Globus pallidus (tissue), 1 donor: ENCODE results near the gene TMEM217.
A peak's percentile ranks its signal among the peaks of the same experiment; 100 is the strongest.
"Not testable (repeated sequence)": the region's sequence is repeated elsewhere in the genome, so short reads cannot be mapped to it uniquely, and the experiment has no call there.

Source experiments
- DNase-seq: peaks from one replicate; pipeline ENCODE4 v3.0.0-alpha.2; 2015; ENCODE audit warnings: low spot score

TMEM217 gene

GRCh38 chr6:37257634-37258404 lies at the start of gene TMEM217, which contains the start of gene TBC1D22B:
TMEM217 (minus strand) TSS chr6:37258144; CDS start chr6:37219030, 39,114 bp downstream.
TBC1D22B (plus strand) TSS chr6:37257772; CDS start chr6:37257918, 146 bp downstream.
- peak; percentile 96 for DNase-seq

DNA sequence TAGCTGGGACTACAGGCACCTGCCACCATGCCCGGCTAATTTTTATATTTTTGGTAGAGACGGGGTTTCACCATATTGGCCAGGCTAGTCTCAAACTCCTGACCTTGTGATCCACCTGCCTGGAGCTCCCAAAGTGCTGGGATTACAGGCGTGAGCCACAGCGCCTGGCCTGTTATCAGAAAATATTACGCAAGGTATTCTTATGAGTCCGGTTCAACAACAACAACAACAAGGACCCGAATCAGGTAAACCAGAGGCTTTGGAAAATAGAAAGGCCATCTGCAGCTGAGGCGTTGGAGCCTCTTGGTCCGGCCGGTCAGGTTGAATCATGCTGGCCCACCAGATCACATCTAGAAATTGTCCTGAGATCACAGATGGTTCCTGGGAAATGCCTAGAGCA lies 49.5 kb upstream of the TMEM217 start:
- DNase-seq = not testable (repeated sequence)

DNA sequence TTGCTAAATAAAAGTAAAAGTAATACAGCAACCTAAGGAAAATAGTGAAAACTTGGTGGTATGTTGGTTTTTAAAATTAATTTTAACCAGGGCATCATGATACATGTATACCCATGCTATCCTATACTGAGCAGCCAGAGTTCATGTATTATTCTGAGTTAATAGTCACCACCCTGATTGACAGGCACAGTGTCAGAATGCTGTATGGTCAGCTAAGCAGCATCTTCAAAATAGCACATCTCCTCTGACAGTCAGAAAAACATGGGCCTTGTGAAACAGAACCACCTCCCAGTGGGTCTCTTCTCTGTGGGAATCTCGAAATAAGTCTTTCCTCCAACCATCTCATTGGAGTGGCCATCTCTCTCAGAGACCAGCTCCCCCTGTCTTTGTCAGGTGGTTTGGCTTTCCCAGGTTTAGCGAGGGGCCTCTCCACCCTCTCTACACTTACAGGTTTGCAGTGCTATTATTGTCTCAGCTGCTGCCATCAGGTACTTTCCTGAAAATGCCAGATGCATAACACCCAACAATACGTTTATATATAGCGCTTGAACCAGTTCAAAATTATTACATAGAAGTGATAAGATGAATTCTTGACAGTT lies 48.8 kb upstream of the TMEM217 start:
- DNase-seq = no peak

DNA sequence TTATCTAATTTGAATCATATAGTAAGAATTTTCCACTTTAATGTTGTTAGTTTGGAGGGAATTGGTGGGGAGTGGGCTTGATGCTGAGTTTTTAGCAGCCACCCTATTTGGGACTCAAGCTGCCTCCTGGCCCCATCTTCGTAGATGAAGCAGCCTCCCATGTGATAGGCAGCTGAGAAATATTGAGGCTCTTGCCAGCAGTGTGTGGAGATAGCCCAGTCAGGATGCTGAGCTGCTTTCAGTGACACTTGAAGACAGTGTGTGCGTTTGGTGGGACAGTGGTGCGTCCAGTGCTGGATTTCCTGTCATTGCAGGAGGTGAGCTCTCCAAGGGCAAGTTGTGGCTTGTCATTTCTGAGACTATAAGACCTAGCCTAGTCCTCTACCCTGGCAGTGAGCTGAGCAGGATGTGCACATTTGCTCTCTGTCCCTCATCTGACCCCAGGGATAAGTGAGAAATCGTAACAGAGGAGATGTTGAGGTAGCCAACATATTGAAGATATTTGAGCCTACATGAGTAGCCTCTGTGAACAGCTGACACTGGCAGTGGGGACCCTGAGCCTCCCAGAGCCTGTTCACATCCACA lies 48.0 kb upstream of the TMEM217 start:
- no peak for DNase-seq

- no peak for DNase-seq
These were observed 46.8 kb upstream of the TMEM217 start for GRCh38 chr6:37304766-37305165.

DNA sequence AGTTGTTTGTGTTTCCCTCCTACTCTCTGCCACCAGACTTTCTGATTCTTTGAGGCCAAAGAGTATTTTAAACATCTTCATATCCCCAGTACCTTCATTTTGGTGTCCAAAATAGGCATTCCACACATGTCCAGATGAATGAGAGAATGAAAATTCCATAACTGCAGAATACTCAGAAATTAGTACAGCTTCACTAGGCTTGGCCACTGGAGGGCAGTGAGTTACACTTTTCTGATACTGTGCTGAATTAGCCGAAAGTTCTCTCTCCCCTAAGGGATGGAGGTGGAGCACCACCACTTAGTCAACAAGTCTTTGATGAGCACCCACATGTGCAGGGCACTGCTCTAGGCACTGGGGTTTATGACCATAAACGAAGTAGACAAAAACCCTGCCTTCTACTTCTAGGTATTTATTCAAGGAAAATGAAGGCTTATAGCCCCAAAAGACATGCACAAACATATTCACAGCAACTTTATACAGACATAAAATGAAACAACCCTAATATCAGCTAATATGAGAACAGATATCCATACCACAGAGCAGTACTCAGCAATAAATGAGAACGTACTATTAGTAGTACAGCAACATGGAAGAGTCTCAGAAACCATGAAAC lies 46.1 kb upstream of the TMEM217 start:
- DNase-seq = no peak

- DNase-seq = no peak
These were observed 45.2 kb upstream of the TMEM217 start for GRCh38 chr6:37303091-37303660.

DNA sequence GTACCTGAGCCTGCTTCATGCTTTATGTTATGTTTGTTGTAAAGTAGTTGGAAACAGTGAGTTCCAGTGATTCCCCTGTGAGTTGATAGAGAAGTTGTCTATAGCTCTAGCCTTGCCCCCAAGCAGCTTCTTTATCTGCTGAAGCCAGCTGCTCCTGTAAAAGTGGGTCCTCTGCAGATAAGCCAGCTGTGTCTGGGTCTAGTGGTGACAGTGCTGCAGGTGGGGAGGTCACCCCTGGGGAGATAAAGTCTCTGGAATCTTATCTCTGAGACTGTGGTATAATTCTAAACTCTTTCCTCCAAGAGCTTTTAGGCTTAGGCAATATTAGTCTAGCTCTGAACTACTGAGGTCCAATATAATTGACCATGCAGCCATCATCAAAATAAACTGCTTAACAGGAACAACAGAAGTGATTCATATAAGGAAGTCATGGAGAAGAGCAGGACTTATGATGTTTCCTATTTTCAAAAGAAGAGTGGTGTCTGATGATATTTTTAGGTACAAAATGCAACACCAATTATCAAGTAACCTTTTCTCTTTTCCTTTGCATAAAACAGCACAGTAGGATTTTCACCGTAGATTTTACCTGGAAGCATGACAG lies 44.2 kb upstream of the TMEM217 start:
- DNase-seq = no peak

- no peak for DNase-seq
These were observed 42.0 kb upstream of the TMEM217 start for GRCh38 chr6:37299990-37300389.

DNA sequence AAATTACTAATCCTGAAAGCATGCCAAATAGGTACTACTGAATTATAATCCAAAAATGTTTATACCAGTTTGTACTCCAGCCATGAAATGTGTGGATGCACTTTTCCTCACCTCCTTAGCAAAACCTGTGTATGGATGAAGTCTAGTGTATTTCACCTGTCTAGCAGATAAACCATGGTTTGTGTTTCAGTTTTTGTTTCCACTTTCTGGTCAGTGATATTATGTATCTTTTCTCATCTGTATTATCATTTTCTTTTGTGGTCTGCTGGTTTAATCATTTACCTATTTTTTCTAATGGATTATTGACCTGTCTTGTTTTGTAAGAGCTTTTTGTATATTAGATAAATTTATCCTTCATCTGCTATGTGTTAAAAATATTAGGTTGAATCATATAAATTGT lies 41.0 kb upstream of the TMEM217 start:
- DNase-seq = no peak

- DNase-seq = not testable (repeated sequence)
These were observed 39.7 kb upstream of the TMEM217 start for GRCh38 chr6:37297637-37298036.

DNA sequence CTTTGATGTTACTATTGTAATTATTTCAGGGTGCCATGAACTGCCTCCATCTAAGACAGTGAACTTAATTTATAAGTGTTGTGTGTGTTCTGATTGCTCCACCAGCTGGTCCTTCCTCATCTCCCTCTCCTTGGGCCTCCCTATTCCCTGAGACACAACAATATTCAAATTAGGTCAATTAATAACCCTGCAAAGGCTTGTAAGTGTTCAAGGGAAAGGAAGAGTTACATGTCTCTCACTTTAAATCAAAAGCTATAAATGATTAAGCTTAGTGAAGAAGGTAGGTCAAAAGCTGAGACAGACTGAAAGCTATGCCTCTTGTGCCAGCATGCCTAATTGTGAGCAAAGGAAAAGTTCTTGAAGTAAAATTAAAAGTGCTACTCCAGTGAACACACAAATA lies 35.5 kb upstream of the TMEM217 start:
- DNase-seq = no peak

GRCh38 chr6:37289931-37290330 lies 32.0 kb upstream of the TMEM217 start:
- no peak for DNase-seq

- no peak for DNase-seq
These were observed 30.3 kb upstream of the TMEM217 start for GRCh38 chr6:37288247-37288646.

- DNase-seq = no peak
These were observed 29.7 kb upstream of the TMEM217 start for GRCh38 chr6:37287519-37288157.

- no peak for DNase-seq
These were observed 27.9 kb upstream of the TMEM217 start for GRCh38 chr6:37285861-37286311.

GRCh38 chr6:37284781-37285180 lies 26.8 kb upstream of the TMEM217 start:
- DNase-seq = no peak

DNA sequence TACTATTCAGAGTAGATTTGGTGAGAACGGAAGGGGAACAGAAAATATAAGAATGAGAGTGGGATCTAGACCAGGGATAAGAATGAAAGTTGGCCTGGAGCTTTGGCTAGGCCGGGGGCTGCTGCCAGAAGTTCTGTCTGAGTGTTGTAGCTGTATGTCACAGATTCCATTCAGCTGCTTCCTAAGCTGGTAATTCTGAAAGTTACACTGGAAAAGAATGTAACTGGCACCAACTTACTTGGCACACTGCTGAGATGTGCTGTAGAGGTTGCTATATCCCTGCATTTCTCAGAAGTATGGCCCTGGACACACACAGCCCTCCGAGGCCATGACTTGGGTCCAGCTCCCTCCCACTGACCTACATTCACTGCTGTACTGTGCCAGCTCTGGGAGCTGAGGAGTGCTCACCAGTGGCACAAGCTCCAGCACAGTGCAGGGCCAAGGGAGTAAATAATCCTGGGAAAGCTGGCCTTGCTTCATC lies 25.8 kb upstream of the TMEM217 start:
- peak; percentile 63 for DNase-seq

DNA sequence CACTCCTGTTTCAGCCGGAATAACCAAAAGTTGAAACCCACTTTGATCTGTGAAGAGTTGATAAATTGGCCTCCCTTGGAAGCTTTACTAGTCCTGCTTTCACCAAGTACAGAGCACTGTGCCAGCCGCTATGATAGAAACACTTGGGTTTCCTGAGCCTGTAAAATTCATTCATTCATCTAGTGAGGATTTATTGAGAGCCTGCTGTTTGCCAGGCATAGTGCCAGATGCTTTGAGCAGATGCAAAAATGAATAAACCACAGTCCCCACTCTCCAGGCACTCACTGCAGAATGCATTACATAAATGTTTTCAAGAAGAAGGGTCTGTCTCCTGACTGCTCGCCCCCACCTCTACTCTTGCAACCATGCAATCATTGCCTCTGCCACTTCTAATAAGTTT lies 25.3 kb upstream of the TMEM217 start:
- DNase-seq = peak; percentile 8

- DNase-seq = no peak
These were observed 24.4 kb upstream of the TMEM217 start for GRCh38 chr6:37282371-37282770.

DNA sequence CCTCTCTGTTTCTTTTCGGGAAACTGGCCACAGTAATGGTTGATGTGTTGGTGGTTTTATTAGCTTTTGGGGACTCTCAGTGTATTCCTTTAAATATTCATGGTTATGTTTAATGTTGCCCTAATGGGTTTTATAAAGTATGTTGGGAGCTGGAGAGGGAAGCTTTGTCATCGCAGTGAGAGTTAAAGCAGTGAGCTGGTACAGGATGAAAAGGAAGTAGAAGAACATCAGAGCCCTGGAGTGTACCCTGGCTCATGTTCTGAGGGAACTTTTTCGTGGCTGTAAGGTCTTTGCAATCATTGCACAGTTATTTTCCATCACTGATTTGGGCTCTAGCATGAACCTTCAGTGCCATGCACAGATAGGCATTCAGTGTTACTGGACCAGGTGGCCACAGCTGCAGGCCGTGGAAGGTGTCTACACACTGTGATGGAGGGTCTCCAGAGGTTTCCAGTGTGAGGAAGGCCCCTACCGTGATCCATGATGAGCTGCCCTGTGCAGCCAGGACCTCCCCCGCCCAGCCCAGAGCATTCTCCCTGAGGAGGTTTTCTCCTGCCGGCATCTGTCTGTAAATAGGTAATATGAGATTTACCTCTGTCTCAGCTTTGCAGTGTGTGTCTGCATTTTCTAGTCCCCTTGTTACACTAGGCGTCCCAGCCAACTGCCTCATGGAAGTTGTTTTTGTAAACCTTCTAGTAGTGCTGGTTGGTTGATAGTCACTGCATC lies 22.4 kb upstream of the TMEM217 start:
- no peak for DNase-seq
